Spleen (tissue), 11 donors: ENCODE measurements around the gene FBXO10. TPM values are rescaled to one million over a fixed set of nuclear protein-coding genes. Genes with fewer than 3 reads are reported as not detected.

Experiments used
- DNase-seq: peaks from one replicate; pipeline ENCODE4 v3.0.0-alpha.2; 2020
- H3K27ac ChIP-seq, 8 donors: fragments of 200-600 bp; sonication (generic) in 7 of 8; 1 replicate in 4 of 8; 2 replicates in 4 of 8; pipeline versions ENCODE4 v1.5.0 to v1.8.0; 2016 to 2021; ENCODE audit warnings: inconsistent platforms in 4 of 8, mild to moderate bottlenecking in 4 of 8, moderate library complexity in 1 of 8
- H3K27me3 ChIP-seq, 7 donors: fragments of 200-600 bp; sonication (generic) in 6 of 7; replicated peaks in 1 of 7; 1 replicate in 4 of 7; 2 replicates in 3 of 7; pipeline versions ENCODE4 v1.5.0 to v1.8.0; 2016 to 2021; ENCODE audit warnings: inconsistent platforms in 3 of 7, mild to moderate bottlenecking in 1 of 7
- H3K36me3 ChIP-seq, 6 donors: fragments of 200-600 bp; sonication (generic) in 5 of 6; 1 replicate in 4 of 6; 2 replicates in 2 of 6; pipeline versions ENCODE4 v1.5.0 to v1.8.0; 2016 to 2021; ENCODE audit warnings: inconsistent platforms in 2 of 6
- H3K4me1 ChIP-seq, 6 donors: fragments of 200-600 bp; sonication (generic) in 5 of 6; 1 replicate in 3 of 6; 2 replicates in 3 of 6; pipeline versions ENCODE4 v1.5.0 to v1.8.0; 2016 to 2021; ENCODE audit warnings: inconsistent platforms in 3 of 6
- H3K4me3 ChIP-seq, 8 donors: fragments of 200-600 bp; sonication (generic) in 7 of 8; 1 replicate in 4 of 8; 2 replicates in 4 of 8; pipeline versions ENCODE4 v1.5.0 to v1.8.0; 2016 to 2021; ENCODE audit warnings: inconsistent platforms in 4 of 8, mild to moderate bottlenecking in 4 of 8, moderate library complexity in 2 of 8
- H3K9me3 ChIP-seq, 8 donors: fragments of 200-600 bp; sonication (generic) in 7 of 8; 1 replicate in 4 of 8; 2 replicates in 4 of 8; pipeline versions ENCODE4 v1.5.0 to v1.8.0; 2016 to 2021; ENCODE audit warnings: inconsistent platforms in 4 of 8
- CTCF ChIP-seq, 11 experiments: fragments of 200-600 bp in 7 of 11; fragments of 450-650 bp in 4 of 11; sonication (generic) in 4 of 11; IDR thresholded peaks in 8 of 11; conservative IDR thresholded peaks in 3 of 11; 1 replicate in 7 of 11; 2 replicates in 4 of 11; pipeline versions ENCODE4 v1.4.0 to v1.8.0; 2016 to 2021; ENCODE audit warnings: antibody characterized with exemption in 11 of 11, inconsistent platforms in 4 of 11, mild to moderate bottlenecking in 1 of 11
- POLR2A ChIP-seq, 3 donors: fragments of 450-650 bp; IDR thresholded peaks; one replicate each; pipeline ENCODE4 v1.5.1; 2017; ENCODE audit warnings: antibody characterized with exemption in 3 of 3, mild to moderate bottlenecking in 1 of 3
- POLR2AphosphoS5 ChIP-seq, 3 donors: sonication (generic); formaldehyde crosslinking; IDR thresholded peaks; one replicate each; pipeline ENCODE4 v1.5.1; 2017; ENCODE audit warnings: antibody characterized with exemption in 3 of 3
- WGBS, 5 donors: extraction: QIAGEN DNeasy Blood & Tissue Kit in 3 of 5; methylation state at CpG; one replicate each; pipeline versions ENCODE4 v1.1.5 to v1.1.7; 2013 to 2018; 5-methylcytosine and 5-hydroxymethylcytosine counted together
- intact Hi-C: fragments of 100-400 bp; cut with DNase I; formaldehyde crosslinking; loops from one replicate; pipeline ENCODE4 v1.15.0; 2023; ENCODE audit warnings: low total_unique reads
- polyA plus RNA-seq, 3 donors: library from polyadenylated mRNA; stranded (reverse); fragments of 200-250 nt; gene quantifications; one replicate each; pipeline ENCODE4 v1.2.1, GENCODE V29; 2013
- total RNA-seq, 7 donors: library from RNA; depleted of rRNA in 3 of 7; stranded (reverse); fragments of >200 nt in 3 of 7; fragmentation: NEBNext Ultra II Directional in 4 of 7; extraction: Animal tissue kit (Norgen Biotek cat#: 25700) in 4 of 7; gene quantifications; one replicate each; pipeline versions ENCODE4 v1.1.0 to v1.2.1, GENCODE V29; 2016 to 2021
- donor health status: healthy with polysubstance abuse.
- donor health status: DM: no; HTN: no; CAD: no; lungs with moderate emphysema.
- donor health status: DM: no; HTN: no; CAD: no.
- donor health status: Bipolar disorder and iron deficiency.
- donor health status: healthy.
- donor health status: DM: no; HTN: no; CAD: no.
- donor health status: DM: yes; HTN: yes; CAD: no.

Gene FBXO10
- total and polyA plus RNA-seq, 10 donors = 3.2 to 36.9 (median 18.6) TPM

GRCh38 chr9:37523916-37524315 lies 52.3 kb downstream of the FBXO10 start:
- H3K27me3 ChIP-seq = no peaks in the 10 kb centered on the region
- peaks cover 0 to 8% (median 6%) of the 10 kb centered on the region in 6 donors for H3K4me1 ChIP-seq
- intact Hi-C loops = no loop called here
- no peak overlapping the region for H3K4me3 ChIP-seq
- H3K36me3 ChIP-seq = peaks cover 0 to 99% (median 51%) of the 10 kb centered on the region in 6 donors
- TF ChIP-seq POLR2A (IDR thresholded peaks at IDR 0.05) = no peak
- no peak for TF ChIP-seq CTCF (IDR thresholded peaks at IDR 0.05 in 8 of 11, conservative IDR thresholded peaks at IDR 0.05 in 3 of 11)
- no peak for TF ChIP-seq POLR2AphosphoS5 (IDR thresholded peaks at IDR 0.05)
- DNase-seq = no peak
- WGBS, 5 donors = 86 to 97% (median 94%) methylated on average over 6 of the region's 6 CpGs
- no peak overlapping the region for H3K27ac ChIP-seq
- no peaks in the 10 kb centered on the region for H3K9me3 ChIP-seq

GRCh38 chr9:37522971-37523370 lies 53.2 kb downstream of the FBXO10 start:
- H3K4me1 ChIP-seq = no peaks in the 10 kb centered on the region
- H3K27me3 ChIP-seq = no peaks in the 10 kb centered on the region
- peaks cover 0 to 99% (median 50%) of the 10 kb centered on the region in 6 donors for H3K36me3 ChIP-seq
- H3K4me3 ChIP-seq = no peak overlapping the region
- intact Hi-C loops = no loop called here
- H3K9me3 ChIP-seq = no peaks in the 10 kb centered on the region
- H3K27ac ChIP-seq = no peak overlapping the region
- no peak for DNase-seq
- 88 to 97% (median 93%) methylated on average over 2 of the region's 2 CpGs for WGBS, 5 donors
- TF ChIP-seq CTCF (IDR thresholded peaks at IDR 0.05 in 8 of 11, conservative IDR thresholded peaks at IDR 0.05 in 3 of 11) = no peak
- no peak for TF ChIP-seq POLR2A (IDR thresholded peaks at IDR 0.05)
- TF ChIP-seq POLR2AphosphoS5 (IDR thresholded peaks at IDR 0.05) = no peak

- TF ChIP-seq CTCF (IDR thresholded peaks at IDR 0.05 in 8 of 11, conservative IDR thresholded peaks at IDR 0.05 in 3 of 11) = no peak
- DNase-seq = no peak
- Histone ChIP-seq H3K36me3 (peaks cover 0 to 91% (median 53%) of the 10 kb centered on the region in 6 donors), H3K27me3 (no peaks in the 10 kb centered on the region), H3K9me3 (no peaks in the 10 kb centered on the region), H3K27ac (no peak overlapping the region), H3K4me3 (no peak overlapping the region), H3K4me1 (no peaks in the 10 kb centered on the region)
- intact Hi-C loops = no loop called here
- WGBS, 5 donors = 90 to 97% (median 94%) methylated on average over 10 of the region's 10 CpGs
These were observed 55.1 kb downstream of the FBXO10 start for GRCh38 chr9:37521111-37521510.

- H3K9me3 ChIP-seq = no peaks in the 10 kb centered on the region
These were observed 55.5 kb downstream of the FBXO10 start for GRCh38 chr9:37520641-37521040.

More at GRCh38 chr9:37520641-37521040, 55.5 kb downstream of the FBXO10 start:
- Histone ChIP-seq H3K27me3 (no peaks in the 10 kb centered on the region), H3K27ac (no peak overlapping the region), H3K36me3 (peaks cover 0 to 91% (median 51%) of the 10 kb centered on the region in 6 donors), H3K4me3 (no peak overlapping the region), H3K4me1 (no peaks in the 10 kb centered on the region)
- DNase-seq = no peak
- intact Hi-C loops = no loop called here
- WGBS, 5 donors = 87 to 100% (median 93%) methylated on average over 3 of the region's 3 CpGs
- TF ChIP-seq POLR2AphosphoS5 (IDR thresholded peaks at IDR 0.05) (no peak), CTCF (IDR thresholded peaks at IDR 0.05 in 8 of 11, conservative IDR thresholded peaks at IDR 0.05 in 3 of 11) (no peak), POLR2A (IDR thresholded peaks at IDR 0.05) (no peak)
